Activated naive CD4-positive, alpha-beta T cell treated with anti-CD3 and anti-CD28 coated beads for 36 hours (primary cell): ENCODE data around the gene HBG2. TPM values are rescaled to one million over a fixed set of nuclear protein-coding genes. Genes with fewer than 3 reads are reported as not detected.
"Not testable (repeated sequence)": the region's sequence is repeated elsewhere in the genome, so short reads cannot be mapped to it uniquely, and the experiment has no call there.

Experiments used
- CTCF ChIA-PET: fragments of 350-600 bp; sonication (Branson Sonifier 250); formaldehyde crosslinking; loops from one replicate; lab custom pipeline; 2021; ENCODE audit warnings: antibody characterized with exemption; lab: Charles Lee
- DNase-seq: peaks from one replicate; pipeline ENCODE4 v3.0.0-alpha.2; 2020
- H3K27ac Mint-ChIP-seq: one replicate; pipeline ENCODE4 v1.8.0; 2021; ENCODE audit warnings: mild to moderate bottlenecking, mixed read lengths
- H3K27me3 Mint-ChIP-seq: one replicate; pipeline ENCODE4 v1.8.0; 2021; ENCODE audit warnings: low read depth, mixed read lengths
- H3K36me3 Mint-ChIP-seq: one replicate; pipeline ENCODE4 v1.8.0; 2021; ENCODE audit warnings: low read depth, mixed read lengths
- H3K4me1 Mint-ChIP-seq: one replicate; pipeline ENCODE4 v1.8.0; 2021; ENCODE audit warnings: low read depth, mixed read lengths
- H3K4me3 Mint-ChIP-seq: one replicate; pipeline ENCODE4 v1.8.0; 2021; ENCODE audit warnings: mild to moderate bottlenecking, moderate library complexity, mixed read lengths
- H3K9me3 Mint-ChIP-seq: one replicate; pipeline ENCODE4 v1.8.0; 2021; ENCODE audit warnings: mixed read lengths
- intact Hi-C: fragments of 100-400 bp; cut with micrococcal nuclease; formaldehyde crosslinking; loops from one replicate; pipeline ENCODE4 v1.15.1; 2023
- total RNA-seq, 2 experiments: library from RNA; stranded (reverse); gene quantifications; one replicate each; pipeline ENCODE4 v1.2.3, GENCODE V29; 2021

Gene HBG2
- total RNA-seq, 2 experiments from 2014 or later, result not detected

DNA sequence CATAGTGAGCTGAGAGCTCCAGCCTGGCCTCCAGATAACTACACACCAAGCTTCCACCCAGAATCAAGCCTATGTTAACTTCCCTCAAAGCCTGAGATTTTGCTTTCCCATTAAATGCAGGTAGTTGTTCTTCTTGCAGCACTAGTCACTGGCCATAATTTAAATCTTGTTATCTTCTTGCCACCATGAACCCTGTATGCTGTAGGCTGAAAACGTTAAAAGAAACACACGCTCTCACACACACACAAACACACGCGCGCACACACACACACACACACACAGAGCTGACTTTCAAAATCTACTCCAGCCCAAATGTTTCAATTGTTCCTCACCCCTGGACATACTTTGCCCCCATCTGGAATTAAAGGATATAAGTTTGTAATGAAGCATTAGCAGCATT lies 1.1 kb downstream of the HBG2 start:
- H3K27me3 Mint-ChIP-seq, result peaks cover 12% of the 10 kb centered on the region
- H3K36me3 Mint-ChIP-seq, CTCF ChIA-PET, H3K4me1 Mint-ChIP-seq, H3K4me3 Mint-ChIP-seq, H3K9me3 Mint-ChIP-seq, H3K27ac Mint-ChIP-seq, DNase-seq, intact Hi-C loops: not testable (repeated sequence)

DNA sequence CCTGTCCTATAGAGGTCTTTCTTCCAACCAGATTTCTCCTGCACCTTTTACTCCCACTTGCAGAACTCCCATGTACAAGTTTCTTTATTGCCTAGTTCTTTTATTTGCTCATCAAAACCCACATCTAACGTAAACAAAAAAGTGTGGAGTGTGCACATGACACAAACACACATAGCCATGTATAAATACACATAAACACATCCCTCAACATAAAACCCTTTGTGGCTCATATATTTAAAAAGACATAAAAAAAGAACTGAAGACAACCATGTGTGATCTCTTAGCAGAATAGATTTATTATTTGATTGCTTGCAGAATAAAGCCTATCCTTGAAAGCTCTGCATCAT lies 1.7 kb downstream of the HBG2 start:
- CTCF ChIA-PET, result no interaction called here
- peaks cover 8% of the 10 kb centered on the region for H3K27me3 Mint-ChIP-seq
- H3K4me1 Mint-ChIP-seq, result no peaks in the 10 kb centered on the region
- H3K27ac Mint-ChIP-seq, result no peak overlapping the region
- no peak overlapping the region for H3K4me3 Mint-ChIP-seq
- intact Hi-C loops, result no loop called here
- no peaks in the 10 kb centered on the region for H3K9me3 Mint-ChIP-seq
- DNase-seq, result no peak
- H3K36me3 Mint-ChIP-seq, result no peaks in the 10 kb centered on the region

DNA sequence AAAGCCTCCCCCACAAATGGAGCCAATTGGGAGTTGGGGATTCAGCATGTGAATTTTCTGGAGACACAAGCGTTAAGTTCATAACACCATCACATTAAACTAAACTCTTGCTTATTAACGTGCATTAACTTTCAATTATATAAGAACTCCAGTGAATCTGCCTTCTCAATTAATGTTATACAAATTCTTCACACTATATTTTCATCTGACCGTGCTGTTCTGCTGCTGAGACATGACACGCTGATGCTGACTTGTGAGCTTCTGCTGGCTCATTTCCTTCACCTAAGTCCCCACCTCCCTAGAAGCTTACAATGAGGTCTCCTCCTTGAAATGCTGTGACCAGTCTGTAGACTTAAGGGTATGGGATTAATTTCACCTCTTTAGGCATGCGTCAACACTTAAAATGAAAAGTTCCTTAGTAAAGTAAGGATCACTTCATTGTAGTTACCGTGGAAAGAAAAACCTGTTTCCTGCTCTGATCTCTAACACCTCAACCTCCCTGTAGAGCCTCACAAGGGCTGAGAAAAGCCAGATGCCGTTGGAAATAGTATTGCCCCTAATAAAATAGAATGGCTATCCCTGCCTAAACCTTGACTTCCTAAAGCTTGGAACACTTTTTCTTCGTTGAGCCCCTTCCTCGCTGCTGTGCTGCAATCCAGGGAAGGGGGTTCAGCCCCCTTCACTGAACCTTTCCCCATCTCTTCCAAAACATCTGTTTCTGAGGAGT lies 2.2 kb downstream of the HBG2 start:
- DNase-seq, result no peak
- no peak overlapping the region for H3K27ac Mint-ChIP-seq
- no peaks in the 10 kb centered on the region for H3K36me3 Mint-ChIP-seq
- H3K4me3 Mint-ChIP-seq, result no peak overlapping the region
- H3K9me3 Mint-ChIP-seq, result no peaks in the 10 kb centered on the region
- intact Hi-C loops, result no loop called here
- H3K4me1 Mint-ChIP-seq, result no peaks in the 10 kb centered on the region
- peaks cover 5% of the 10 kb centered on the region for H3K27me3 Mint-ChIP-seq
- CTCF ChIA-PET, result interaction anchor here (0.6 kb wide), 1 partner anchor 994 kb away, joined by 3 read pairs; no protein-coding TSS in a partner anchor

DNA sequence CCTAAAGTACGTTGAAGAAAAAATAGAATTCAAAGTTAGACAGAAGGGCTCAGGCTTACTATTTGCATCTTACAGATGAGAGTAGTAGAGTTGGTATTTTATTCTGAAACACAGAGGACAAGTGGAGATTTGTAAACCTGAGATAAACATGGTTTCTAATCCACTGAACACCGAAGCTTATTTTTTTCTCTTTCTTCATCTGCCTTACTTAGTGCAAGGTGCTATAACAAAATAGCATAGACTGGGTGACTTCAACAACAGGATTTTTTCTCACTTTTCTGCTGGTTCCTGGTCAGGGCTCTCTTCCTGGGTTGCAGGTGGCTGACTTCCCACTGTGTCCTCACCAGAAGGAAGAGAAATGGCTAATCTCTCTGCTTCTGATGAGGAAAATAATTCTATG lies 2.8 kb downstream of the HBG2 start:
- intact Hi-C loops, result no loop called here
- Mint-ChIP-seq H3K4me3 (no peak overlapping the region), H3K27me3 (peaks cover 3% of the 10 kb centered on the region), H3K27ac (no peak overlapping the region), H3K9me3 (no peaks in the 10 kb centered on the region), H3K36me3 (no peaks in the 10 kb centered on the region), H3K4me1 (no peaks in the 10 kb centered on the region)
- no peak for DNase-seq
- CTCF ChIA-PET, result interaction anchor here (0.6 kb wide), 1 partner anchor 994 kb away, joined by 3 read pairs; no protein-coding TSS in a partner anchor

DNA sequence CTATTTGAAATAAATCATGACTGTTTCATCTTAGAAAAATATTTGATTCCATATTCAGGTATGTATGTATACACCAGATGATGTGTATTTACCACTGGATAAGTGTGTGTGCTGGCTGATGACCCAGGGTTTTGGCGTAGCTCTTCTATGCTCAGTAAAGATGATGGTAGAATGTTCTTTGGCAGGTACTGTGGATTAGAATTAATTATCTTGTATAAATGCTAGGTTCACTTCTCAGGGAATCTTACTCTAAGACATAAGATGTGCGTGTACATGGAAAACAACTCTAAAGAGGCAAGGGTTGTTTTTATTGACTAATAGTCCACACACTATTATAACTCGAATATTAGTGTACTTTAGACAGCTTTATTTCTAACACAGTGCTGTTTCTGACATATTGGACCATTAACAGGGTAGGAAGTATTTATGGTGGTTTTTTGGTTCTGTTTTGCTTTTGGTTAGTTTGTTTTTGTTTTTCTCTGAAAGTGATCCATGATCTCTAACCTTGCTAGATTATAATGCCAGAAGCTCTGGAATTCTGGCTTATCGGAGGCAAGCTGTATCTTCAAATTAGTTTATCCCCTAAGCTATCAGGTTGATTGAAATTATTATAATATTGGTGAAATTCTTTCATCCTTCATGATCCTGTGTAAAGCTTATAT lies 3.9 kb downstream of the HBG2 start:
- Mint-ChIP-seq H3K36me3 (no peaks in the 10 kb centered on the region), H3K27ac (no peak overlapping the region)
- DNase-seq, result no peak

DNA sequence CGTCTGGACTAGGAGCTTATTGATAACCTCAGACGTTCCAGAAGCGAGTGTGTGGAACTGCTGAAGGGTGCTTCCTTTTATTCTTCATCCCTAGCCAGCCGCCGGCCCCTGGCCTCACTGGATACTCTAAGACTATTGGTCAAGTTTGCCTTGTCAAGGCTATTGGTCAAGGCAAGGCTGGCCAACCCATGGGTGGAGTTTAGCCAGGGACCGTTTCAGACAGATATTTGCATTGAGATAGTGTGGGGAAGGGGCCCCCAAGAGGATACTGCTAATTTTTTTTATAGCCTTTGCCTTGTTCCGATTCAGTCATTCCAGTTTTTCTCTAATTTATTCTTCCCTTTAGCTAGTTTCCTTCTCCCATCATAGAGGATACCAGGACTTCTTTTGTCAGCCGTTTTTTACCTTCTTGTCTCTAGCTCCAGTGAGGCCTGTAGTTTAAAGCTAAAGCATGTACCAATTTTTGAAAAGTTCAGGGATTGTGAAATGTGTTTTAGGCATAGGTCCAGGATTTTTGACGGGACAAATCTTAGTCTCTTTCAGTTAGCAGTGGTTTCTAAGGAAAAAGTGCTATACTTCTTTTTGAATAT lies 4.7 kb downstream of the HBG2 start, which contains the start of gene HBG1:
Gene HBG1 (minus strand): TSS at position 51 of the 590 bp plus-strand sequence. CDS start 53 bp downstream, outside the sequence.
- H3K4me1 Mint-ChIP-seq, H3K36me3 Mint-ChIP-seq, CTCF ChIA-PET, intact Hi-C loops, H3K4me3 Mint-ChIP-seq, DNase-seq, H3K9me3 Mint-ChIP-seq, H3K27me3 Mint-ChIP-seq, H3K27ac Mint-ChIP-seq: not testable (repeated sequence)

More for the DNA sequence above, 3.9 kb downstream of the HBG2 start:
- Mint-ChIP-seq H3K9me3 (no peaks in the 10 kb centered on the region), H3K27me3 (peaks cover 4% of the 10 kb centered on the region), H3K4me3 (no peak overlapping the region), H3K4me1 (no peaks in the 10 kb centered on the region)
- intact Hi-C loops, result no loop called here
- CTCF ChIA-PET, result no interaction called here

DNA sequence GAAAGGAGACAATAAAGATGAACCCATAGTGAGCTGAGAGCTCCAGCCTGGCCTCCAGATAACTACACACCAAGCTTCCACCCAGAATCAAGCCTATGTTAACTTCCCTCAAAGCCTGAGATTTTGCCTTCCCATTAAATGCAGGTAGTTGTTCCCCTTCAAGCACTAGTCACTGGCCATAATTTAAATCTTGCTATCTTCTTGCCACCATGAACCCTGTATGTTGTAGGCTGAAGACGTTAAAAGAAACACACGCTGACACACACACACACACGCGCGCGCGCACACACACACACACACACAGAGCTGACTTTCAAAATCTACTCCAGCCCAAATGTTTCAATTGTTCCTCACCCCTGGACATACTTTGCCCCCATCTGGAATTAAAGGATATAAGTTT lies 6.1 kb downstream of the HBG2 start:
- H3K36me3 Mint-ChIP-seq, DNase-seq, intact Hi-C loops, H3K27me3 Mint-ChIP-seq, H3K9me3 Mint-ChIP-seq, H3K27ac Mint-ChIP-seq, H3K4me1 Mint-ChIP-seq, CTCF ChIA-PET, H3K4me3 Mint-ChIP-seq: not testable (repeated sequence)

DNA sequence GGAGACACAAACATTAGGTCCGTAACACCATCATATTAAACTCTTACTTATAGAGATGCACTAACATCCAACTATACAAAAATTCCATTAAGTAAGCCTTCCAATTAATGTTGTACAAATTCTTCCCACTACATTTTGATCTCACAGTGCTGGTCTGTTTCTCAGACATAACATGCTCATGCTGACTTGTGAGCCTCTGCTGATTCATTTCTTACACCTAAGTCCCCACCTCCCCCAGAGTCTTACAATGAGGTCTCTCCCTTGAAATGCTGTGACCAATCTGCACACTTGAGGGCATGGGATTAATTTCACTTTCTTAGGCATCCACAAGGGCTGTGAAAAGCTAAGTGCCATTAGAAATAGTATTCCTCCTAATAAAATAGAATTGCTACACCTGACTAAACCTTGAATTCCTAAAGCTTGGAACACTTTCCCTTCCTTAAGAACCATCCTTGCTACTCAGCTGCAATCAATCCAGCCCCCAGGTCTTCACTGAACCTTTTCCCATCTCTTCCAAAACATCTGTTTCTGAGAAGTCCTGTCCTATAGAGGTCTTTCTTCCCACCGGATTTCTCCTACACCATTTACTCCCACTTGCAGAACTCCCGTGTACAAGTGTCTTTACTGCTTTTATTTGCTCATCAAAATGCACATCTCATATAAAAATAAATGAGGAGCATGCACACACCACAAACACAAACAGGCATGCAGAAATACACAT lies 6.9 kb downstream of the HBG2 start:
- no peak for DNase-seq
- CTCF ChIA-PET, result no interaction called here
- Mint-ChIP-seq H3K36me3 (no peaks in the 10 kb centered on the region), H3K4me1 (no peaks in the 10 kb centered on the region), H3K4me3 (no peak overlapping the region), H3K9me3 (no peaks in the 10 kb centered on the region), H3K27me3 (peaks cover 10% of the 10 kb centered on the region), H3K27ac (no peak overlapping the region)
- intact Hi-C loops, result no loop called here

DNA sequence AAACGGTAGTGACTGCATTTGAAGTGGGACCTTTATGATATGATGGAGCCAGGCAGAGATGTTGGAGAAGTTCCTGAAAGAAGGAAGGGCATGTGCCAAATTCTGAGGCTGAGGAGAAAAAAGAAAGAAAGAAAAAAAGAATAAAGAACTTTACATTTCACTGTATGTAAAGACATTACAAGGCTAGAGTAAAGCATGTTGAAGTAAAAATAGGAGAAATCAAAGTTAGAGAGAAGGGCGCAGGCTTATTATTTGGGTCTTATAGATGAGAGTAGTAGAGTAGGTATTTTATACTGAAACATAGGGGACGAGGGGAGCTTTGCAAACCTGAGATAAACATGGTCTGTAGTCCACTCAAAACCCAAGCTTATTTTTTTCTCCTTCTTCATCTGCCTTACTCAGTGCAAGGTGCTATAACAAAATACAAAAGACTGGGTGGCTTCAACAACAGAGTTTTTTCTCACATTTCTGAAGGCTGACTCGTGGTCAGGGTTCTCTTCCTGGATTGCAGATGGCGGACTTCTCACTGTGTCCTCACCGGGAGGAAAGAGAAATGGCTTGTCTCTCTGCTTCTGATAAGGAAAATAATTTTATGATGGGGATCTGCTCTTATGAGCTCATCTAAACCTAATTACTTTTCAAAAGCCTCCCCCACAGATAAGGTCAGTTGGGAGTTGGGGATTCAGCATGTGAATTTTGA lies 7.7 kb downstream of the HBG2 start:
- peaks cover 10% of the 10 kb centered on the region for H3K27me3 Mint-ChIP-seq
- no peak for DNase-seq
- CTCF ChIA-PET, result no interaction called here
- H3K9me3 Mint-ChIP-seq, result no peaks in the 10 kb centered on the region
- no peak overlapping the region for H3K27ac Mint-ChIP-seq
- intact Hi-C loops, result no loop called here
- H3K4me1 Mint-ChIP-seq, result no peaks in the 10 kb centered on the region
- no peak overlapping the region for H3K4me3 Mint-ChIP-seq
- no peaks in the 10 kb centered on the region for H3K36me3 Mint-ChIP-seq

DNA sequence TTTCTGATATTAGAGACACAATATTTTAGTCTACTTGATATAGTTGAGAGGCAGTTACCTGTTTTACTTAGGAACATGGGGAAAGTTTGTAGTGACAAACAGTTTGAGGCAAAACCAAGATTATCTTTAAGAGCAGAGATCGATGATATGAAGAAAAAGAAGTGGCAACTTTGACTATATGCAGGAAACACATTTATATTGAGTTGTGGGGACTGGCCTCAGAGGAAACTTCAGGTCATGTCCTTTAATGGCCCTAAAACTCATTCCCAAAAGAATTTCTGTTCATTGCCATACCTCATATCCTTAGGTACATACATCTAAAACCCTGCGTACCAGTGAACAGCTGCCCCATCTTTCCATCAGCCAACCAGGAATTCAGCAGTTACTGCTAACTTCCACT lies 9.4 kb downstream of the HBG2 start:
- CTCF ChIA-PET, result no interaction called here
- no peaks in the 10 kb centered on the region for H3K9me3 Mint-ChIP-seq
- no peak overlapping the region for H3K27ac Mint-ChIP-seq
- H3K27me3 Mint-ChIP-seq, result peaks cover 11% of the 10 kb centered on the region
- H3K4me3 Mint-ChIP-seq, result no peak overlapping the region
- no peaks in the 10 kb centered on the region for H3K36me3 Mint-ChIP-seq
- no peaks in the 10 kb centered on the region for H3K4me1 Mint-ChIP-seq
- DNase-seq, result no peak
- intact Hi-C loops, result no loop called here

DNA sequence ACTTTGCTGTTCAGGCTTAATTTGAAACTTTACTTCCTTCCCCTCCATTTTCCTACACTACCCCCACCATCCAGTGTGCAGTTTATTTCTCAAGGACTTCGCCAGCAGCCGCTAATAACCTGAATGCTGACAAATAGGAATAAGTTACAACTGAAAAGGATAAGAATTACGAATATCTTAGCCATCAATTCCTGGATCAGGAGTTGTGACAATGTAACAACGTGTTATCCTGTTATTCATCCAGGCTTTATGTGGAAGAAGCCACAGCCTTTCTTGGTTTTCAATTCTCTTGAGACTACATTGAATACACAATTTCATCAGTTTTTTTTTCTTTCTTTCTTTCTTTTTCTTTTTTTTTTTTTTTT lies 10.8 kb downstream of the HBG2 start:
- Mint-ChIP-seq H3K4me3 (no peak overlapping the region), H3K27me3 (peaks cover 15% of the 10 kb centered on the region), H3K4me1 (no peaks in the 10 kb centered on the region), H3K27ac (no peak overlapping the region), H3K36me3 (no peaks in the 10 kb centered on the region), H3K9me3 (no peaks in the 10 kb centered on the region)
- intact Hi-C loops, result no loop called here
- CTCF ChIA-PET, result no interaction called here
- no peak for DNase-seq
